ENCODE data around the gene ZNF254.
A peak's percentile ranks its signal among the peaks of the same experiment; 100 is the strongest.
"Not testable (repeated sequence)": the region's sequence is repeated elsewhere in the genome, so short reads cannot be mapped to it uniquely, and the experiment has no call there.

ZNF254 gene

DNA sequence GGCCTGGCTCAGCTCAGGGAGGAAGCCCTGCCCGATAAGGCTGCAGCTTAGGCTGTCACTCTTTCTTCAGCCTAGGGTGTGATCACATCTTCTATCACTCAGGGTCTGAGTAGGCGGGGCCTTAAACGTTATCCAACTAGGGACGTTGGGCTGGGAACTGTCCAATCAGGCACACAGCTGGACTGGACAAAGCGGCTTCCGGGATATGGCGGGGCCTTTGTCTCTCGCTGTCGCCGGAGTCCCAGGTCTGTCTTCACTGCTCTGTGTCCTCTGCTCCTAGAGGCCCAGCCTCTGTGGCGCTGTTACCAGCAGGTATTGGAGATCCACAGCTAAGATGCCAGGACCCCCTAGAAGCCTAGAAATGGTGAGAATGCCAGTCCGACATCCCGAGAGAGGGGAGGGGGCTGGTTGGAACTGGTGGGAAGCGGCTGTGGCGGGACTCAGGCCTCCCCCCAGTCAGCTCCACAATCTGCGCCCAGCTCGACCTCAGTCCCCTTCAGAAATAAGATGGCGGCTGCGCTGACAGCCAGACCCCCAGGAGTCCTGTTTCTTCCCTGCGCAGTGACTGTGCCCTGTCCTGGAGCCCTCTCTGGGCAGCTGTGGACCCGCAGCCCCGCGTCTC, at the start of gene ZNF254:
Gene ZNF254, plus strand, starts transcription at position 214 of the 622 bp plus-strand sequence. Its CDS starts 121 bp downstream, at position 335.
- no peaks in the 10 kb centered on the region for H3K27me3 ChIP-seq
- TF ChIP-seq, protein P1, sequence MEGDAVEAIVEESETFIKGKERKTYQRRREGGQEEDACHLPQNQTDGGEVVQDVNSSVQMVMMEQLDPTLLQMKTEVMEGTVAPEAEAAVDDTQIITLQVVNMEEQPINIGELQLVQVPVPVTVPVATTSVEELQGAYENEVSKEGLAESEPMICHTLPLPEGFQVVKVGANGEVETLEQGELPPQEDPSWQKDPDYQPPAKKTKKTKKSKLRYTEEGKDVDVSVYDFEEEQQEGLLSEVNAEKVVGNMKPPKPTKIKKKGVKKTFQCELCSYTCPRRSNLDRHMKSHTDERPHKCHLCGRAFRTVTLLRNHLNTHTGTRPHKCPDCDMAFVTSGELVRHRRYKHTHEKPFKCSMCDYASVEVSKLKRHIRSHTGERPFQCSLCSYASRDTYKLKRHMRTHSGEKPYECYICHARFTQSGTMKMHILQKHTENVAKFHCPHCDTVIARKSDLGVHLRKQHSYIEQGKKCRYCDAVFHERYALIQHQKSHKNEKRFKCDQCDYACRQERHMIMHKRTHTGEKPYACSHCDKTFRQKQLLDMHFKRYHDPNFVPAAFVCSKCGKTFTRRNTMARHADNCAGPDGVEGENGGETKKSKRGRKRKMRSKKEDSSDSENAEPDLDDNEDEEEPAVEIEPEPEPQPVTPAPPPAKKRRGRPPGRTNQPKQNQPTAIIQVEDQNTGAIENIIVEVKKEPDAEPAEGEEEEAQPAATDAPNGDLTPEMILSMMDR (IDR thresholded peaks at IDR 0.05), result no peak
- peaks cover under 1% of the 10 kb centered on the region for H3K36me3 ChIP-seq
- H3K4me3 ChIP-seq (ENCODE audit: low read depth in 1 of 2, low read length in 1 of 2), result peak within 1 kb of the TSS; percentile 71 to 77
- no peaks in the 10 kb centered on the region for H3K9me3 ChIP-seq
- H3K4me1 ChIP-seq (ENCODE audit: control insufficient read depth in 1 of 2, insufficient read depth in 1 of 2, low read depth in 1 of 2, low read length in 1 of 2), result peaks cover 7 to 19% of the 10 kb centered on the region in 2 experiments
- H3K27ac ChIP-seq, result peak within 1 kb of the TSS; percentile 87

DNA sequence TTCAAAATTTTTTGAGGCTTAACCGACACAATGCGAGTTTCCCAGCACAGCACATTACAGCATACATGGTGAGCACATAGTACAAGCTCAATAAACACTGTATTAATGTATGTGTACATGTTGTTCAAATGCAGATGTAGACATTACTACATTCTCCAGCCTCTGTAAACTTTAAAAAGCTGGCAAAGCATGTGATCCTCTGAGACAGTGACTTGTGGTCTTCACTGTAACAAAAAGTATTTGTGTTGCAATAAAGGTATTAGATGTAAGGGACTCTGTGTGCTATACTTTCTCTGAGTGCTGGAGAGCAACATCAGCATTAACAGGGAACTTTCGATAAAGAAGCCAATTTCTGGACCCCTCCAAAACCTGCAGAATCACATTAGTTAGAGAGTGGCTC, 46.4 kb upstream of the ZNF254 start:
- Histone ChIP-seq H3K27me3 (no peaks in the 10 kb centered on the region), H3K4me3 (ENCODE audit: low read depth in 1 of 2, low read length in 1 of 2) (no peak overlapping the region), H3K27ac (no peak overlapping the region), H3K4me1 (ENCODE audit: control insufficient read depth in 1 of 2, insufficient read depth in 1 of 2, low read depth in 1 of 2, low read length in 1 of 2) (peaks cover 9 to 12% of the 10 kb centered on the region in 2 experiments), H3K9me3 (no peaks in the 10 kb centered on the region), H3K36me3 (peaks cover 8% of the 10 kb centered on the region)
- TF ChIP-seq, protein P1 (IDR thresholded peaks at IDR 0.05), result no peak

GRCh38 chr19:24041326-24041725, 45.7 kb upstream of the ZNF254 start:
- not testable (repeated sequence) for H3K36me3 ChIP-seq; H3K9me3 ChIP-seq; H3K27ac ChIP-seq; H3K4me3 ChIP-seq (ENCODE audit: low read depth in 1 of 2, low read length in 1 of 2); H3K4me1 ChIP-seq (ENCODE audit: control insufficient read depth in 1 of 2, insufficient read depth in 1 of 2, low read depth in 1 of 2, low read length in 1 of 2); H3K27me3 ChIP-seq

DNA sequence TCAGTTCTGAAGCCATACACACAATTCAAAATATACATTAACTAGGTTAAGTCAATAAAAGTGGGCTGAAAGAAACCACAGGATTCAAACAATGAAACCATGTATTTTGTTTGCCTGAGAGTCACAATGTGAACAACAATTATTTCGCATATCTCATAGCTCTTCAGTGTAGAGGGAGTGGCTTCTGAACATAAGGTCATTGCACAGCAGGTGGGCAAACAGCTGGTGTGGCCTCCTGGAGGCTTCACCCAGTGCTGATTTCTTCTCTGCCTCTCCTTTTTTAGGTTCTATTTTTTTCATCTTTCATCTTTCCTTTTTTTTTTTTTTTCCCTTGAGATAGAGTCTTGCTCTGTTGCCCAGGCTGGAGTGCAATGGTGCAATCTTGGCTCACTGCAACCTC, 40.4 kb upstream of the ZNF254 start:
- peaks cover 40% of the 10 kb centered on the region for H3K36me3 ChIP-seq
- H3K4me3 ChIP-seq (ENCODE audit: low read depth in 1 of 2, low read length in 1 of 2), result no peak overlapping the region
- TF ChIP-seq, protein P1 (IDR thresholded peaks at IDR 0.05), result no peak
- H3K9me3 ChIP-seq, result no peaks in the 10 kb centered on the region
- H3K4me1 ChIP-seq (ENCODE audit: control insufficient read depth in 1 of 2, insufficient read depth in 1 of 2, low read depth in 1 of 2, low read length in 1 of 2), result peaks cover 8 to 16% of the 10 kb centered on the region in 2 experiments
- H3K27ac ChIP-seq, result no peak overlapping the region
- H3K27me3 ChIP-seq, result no peaks in the 10 kb centered on the region

- TF ChIP-seq, protein P1 (IDR thresholded peaks at IDR 0.05), result no peak
- H3K36me3 ChIP-seq, result peaks cover 51% of the 10 kb centered on the region
- peaks cover 17 to 27% of the 10 kb centered on the region in 2 experiments for H3K4me1 ChIP-seq (ENCODE audit: control insufficient read depth in 1 of 2, insufficient read depth in 1 of 2, low read depth in 1 of 2, low read length in 1 of 2)
- no peak overlapping the region for H3K27ac ChIP-seq
- no peaks in the 10 kb centered on the region for H3K27me3 ChIP-seq
- no peak overlapping the region for H3K4me3 ChIP-seq (ENCODE audit: low read depth in 1 of 2, low read length in 1 of 2)
- H3K9me3 ChIP-seq, result no peaks in the 10 kb centered on the region
Observed at GRCh38 chr19:24048261-24048660, 38.7 kb upstream of the ZNF254 start.

GRCh38 chr19:24049537-24049936, 37.5 kb upstream of the ZNF254 start:
- peaks cover 57% of the 10 kb centered on the region for H3K36me3 ChIP-seq
- no peak overlapping the region for H3K4me3 ChIP-seq (ENCODE audit: low read depth in 1 of 2, low read length in 1 of 2)
- peaks cover 30 to 39% of the 10 kb centered on the region in 2 experiments for H3K4me1 ChIP-seq (ENCODE audit: control insufficient read depth in 1 of 2, insufficient read depth in 1 of 2, low read depth in 1 of 2, low read length in 1 of 2)
- peak overlapping the region; percentile 73 for H3K27ac ChIP-seq
- H3K9me3 ChIP-seq, result no peaks in the 10 kb centered on the region
- TF ChIP-seq, protein P1 (IDR thresholded peaks at IDR 0.05), result no peak
- no peaks in the 10 kb centered on the region for H3K27me3 ChIP-seq

Data from neutrophil (primary cell).